Hypothalamus (tissue), 51 donors: ENCODE results near the gene IL36G.

Experiments used
- DNase-seq, 51 donors: peaks; one replicate each; lab custom pipeline; 2025; lab: John Stamatoyannopoulos, UW

IL36G gene

DNA sequence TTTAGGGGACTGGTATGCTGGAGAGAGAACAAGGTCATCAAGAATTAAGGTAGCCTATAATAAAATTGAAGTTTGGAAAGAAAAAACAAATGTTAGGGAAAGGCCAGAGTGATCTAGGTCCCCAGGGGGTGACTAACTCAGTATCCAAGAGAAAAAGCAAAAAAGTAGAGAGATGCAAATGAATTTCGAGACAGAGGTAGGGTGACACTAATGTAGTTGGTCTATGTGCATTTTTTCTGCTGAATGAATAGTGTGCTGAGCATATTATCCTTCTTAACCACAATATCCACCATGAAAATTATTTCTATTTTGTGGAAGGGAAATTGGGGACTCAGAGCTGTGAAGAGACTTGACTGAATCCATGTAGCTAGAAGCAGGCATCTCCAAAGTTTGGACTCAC lies 37.2 kb downstream of the IL36G start:
- DNase-seq, result no peak

DNA sequence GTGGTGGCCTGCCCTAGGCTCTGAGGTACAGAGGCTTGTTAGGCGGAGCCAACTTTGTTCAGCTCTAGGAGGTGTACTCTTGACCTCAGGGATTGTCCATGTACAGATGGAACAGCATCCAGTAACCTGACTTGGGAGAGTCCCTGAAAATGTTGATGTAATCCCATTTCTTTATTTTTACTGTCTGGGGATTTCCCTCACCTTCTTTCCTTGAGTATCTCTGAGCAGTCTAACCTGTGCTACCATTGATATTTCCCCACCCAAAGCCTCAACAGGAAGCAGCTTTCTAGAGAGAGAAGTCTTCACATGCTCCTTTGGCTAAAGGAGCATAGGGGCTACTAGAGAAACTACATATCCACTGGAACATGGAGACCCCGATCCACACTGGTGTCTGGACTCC lies 37.8 kb downstream of the IL36G start:
- DNase-seq, result no peak

GRCh38 chr2:113018509-113018908 lies 40.7 kb downstream of the IL36G start:
- no peak for DNase-seq

DNA sequence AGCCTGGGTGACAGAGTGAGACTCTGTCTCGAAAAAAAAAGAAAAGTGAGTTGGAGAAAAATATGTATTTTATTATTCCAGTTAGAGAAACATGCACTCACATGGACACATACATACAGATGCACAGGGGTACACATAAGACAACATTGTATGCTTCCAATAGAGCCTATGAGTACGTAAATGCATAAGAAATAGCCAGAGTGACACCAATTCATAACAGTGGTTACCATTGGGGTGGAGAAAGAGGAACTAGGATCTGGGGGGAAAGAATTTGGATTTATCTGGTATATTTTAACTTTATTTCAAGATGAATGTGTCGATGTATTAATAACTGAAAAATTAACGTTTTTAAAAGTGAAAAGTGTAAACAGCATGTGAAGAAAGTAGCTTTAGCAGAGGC lies 43.5 kb downstream of the IL36G start:
- DNase-seq, result no peak

DNA sequence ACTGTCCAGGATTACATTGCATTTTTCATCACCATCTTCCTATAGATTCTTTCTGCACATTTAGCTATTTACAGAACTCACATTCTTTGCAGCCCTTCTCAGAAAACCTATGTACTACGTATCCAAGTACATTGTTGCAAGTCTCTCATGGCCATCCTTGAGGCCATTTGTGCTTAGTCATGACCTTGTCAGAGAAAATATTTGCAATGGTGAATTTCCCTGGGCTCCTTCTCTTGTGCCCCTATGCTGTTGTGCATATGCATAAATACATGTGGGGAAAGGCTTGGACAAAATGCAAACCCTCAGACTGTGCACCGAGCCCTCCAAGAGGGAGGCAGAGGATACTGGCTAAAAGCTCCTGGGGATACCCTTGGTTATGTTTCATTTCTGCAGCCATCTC lies 47.0 kb downstream of the IL36G start:
- no peak for DNase-seq

- no peak for DNase-seq
Measured at GRCh38 chr2:113025737-113026136, 47.9 kb downstream of the IL36G start.

DNA sequence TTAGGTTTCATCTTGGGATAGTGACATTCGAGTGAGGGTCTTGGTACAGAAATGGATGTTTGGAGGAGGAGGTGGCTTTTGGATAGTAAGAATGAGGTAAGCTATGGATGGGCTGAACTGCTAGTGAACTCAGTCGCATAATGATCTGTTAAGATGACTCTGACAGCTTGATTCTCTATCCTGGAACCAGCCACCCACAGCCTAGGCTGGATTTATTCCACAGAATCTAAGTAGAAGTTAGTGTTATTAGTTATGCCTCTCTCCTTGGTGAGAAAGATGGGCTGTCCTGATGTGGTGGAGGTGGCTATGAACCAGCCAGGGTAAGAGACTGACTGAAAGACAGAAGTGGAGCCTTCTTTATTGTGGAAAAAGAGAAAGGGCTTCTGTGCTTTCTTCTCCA lies 49.9 kb downstream of the IL36G start:
- no peak for DNase-seq

GRCh38 chr2:113028112-113028511 lies 50.3 kb downstream of the IL36G start:
- DNase-seq, result no peak

- no peak for DNase-seq
Measured at GRCh38 chr2:113032737-113033136, 54.9 kb downstream of the IL36G start.

DNA sequence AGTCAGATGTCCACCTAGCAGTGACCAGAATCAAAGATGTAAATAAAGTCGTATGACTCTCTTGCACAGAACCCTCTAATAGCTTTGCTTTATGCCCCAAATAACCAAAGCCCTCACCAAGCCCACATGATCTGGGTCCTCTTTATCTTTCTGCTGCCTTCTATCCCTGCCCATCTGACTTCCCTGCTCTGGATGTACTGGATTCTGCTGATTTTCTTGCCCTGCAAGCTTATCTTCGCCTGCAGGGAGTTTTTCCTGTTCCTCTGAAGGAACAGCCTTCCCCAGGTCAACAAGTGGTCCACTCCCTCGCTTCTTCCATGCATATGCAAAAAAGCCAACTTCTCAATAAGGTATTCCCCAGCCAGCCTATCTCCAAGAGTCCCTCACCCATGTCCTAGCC lies 56.2 kb downstream of the IL36G start:
- no peak for DNase-seq
